Smooth muscle cell of the brain vasculature (primary cell): ENCODE results near the gene YWHAG.
A peak's percentile ranks its signal among the peaks of the same experiment; 100 is the strongest.
"Not testable (repeated sequence)": the region's sequence is repeated elsewhere in the genome, so short reads cannot be mapped to it uniquely, and the experiment has no call there.

ENCODE experiments used
- DNase-seq: peaks from one replicate; pipeline ENCODE4 v3.0.0-alpha.2; 2012; ENCODE audit warnings: low read depth, low spot score

YWHAG gene

GRCh38 chr7:76380623-76380966 lies 21.8 kb upstream of the YWHAG start:
- DNase-seq: no peak

GRCh38 chr7:76377186-76377918 lies 18.6 kb upstream of the YWHAG start:
- no peak for DNase-seq

- DNase-seq: no peak
Measured at GRCh38 chr7:76375251-76375650, 16.5 kb upstream of the YWHAG start.

- DNase-seq: no peak
Measured at GRCh38 chr7:76372984-76373833, 14.4 kb upstream of the YWHAG start.

- no peak for DNase-seq
Measured at GRCh38 chr7:76371396-76371795, 12.6 kb upstream of the YWHAG start.

- DNase-seq: no peak
Measured at GRCh38 chr7:76369018-76369417, 10.2 kb upstream of the YWHAG start.

- DNase-seq: no peak
Measured at GRCh38 chr7:76368190-76368589, 9.4 kb upstream of the YWHAG start.

- DNase-seq: no peak
Measured at GRCh38 chr7:76364198-76364584, 5.4 kb upstream of the YWHAG start.

- not testable (repeated sequence) for DNase-seq
Measured at GRCh38 chr7:76363754-76364153, 5.0 kb upstream of the YWHAG start.

- DNase-seq: no peak
Measured at GRCh38 chr7:76359978-76360638, 1.3 kb upstream of the YWHAG start.

GRCh38 chr7:76359111-76359977 lies 553 bp upstream of the YWHAG start:
- peak; percentile 97 for DNase-seq

- no peak for DNase-seq
Measured at GRCh38 chr7:76358011-76358480, 745 bp downstream of the YWHAG start.

GRCh38 chr7:76357475-76358010 lies 1.2 kb downstream of the YWHAG start:
- no peak for DNase-seq

GRCh38 chr7:76356823-76357222 lies 2.0 kb downstream of the YWHAG start:
- DNase-seq: no peak

GRCh38 chr7:76356115-76356514 lies 2.7 kb downstream of the YWHAG start:
- DNase-seq: no peak

- DNase-seq: no peak
Measured at GRCh38 chr7:76354981-76355730, 3.6 kb downstream of the YWHAG start.

GRCh38 chr7:76354516-76354915 lies 4.3 kb downstream of the YWHAG start:
- no peak for DNase-seq

GRCh38 chr7:76353744-76354143 lies 5.0 kb downstream of the YWHAG start:
- DNase-seq: no peak

- no peak for DNase-seq
Measured at GRCh38 chr7:76352193-76352592, 6.6 kb downstream of the YWHAG start.

GRCh38 chr7:76351372-76351771 lies 7.4 kb downstream of the YWHAG start:
- DNase-seq: no peak
